Keratinocyte (primary cell): Measurements from ENCODE around the gene DPF3. TPM values are rescaled to one million over a fixed set of nuclear protein-coding genes. Genes with fewer than 3 reads are reported as not detected.

Experiments
- DNase-seq: peaks from one replicate; pipeline ENCODE4 v3.0.0-alpha.2; 2011; ENCODE audit warnings: low read depth, missing footprints, low spot score
- FAIRE-seq: peaks from 2 replicates; lab custom pipeline; 2011; peaks lifted over from hg19 to GRCh38; lab: Jason Lieb, UNC
- H2AFZ ChIP-seq: 2 replicates; pipeline ENCODE4 v1.6.0; 2012; ENCODE audit warnings: low read length, control low read depth, inconsistent platforms; ENCODE audit not compliant: control insufficient read depth
- H3K27ac ChIP-seq: 2 replicates; pipeline ENCODE4 v1.5.1; 2011; ENCODE audit warnings: low read length; ENCODE audit not compliant: control insufficient read depth, insufficient read depth
- H3K27me3 ChIP-seq: 3 replicates; pipeline ENCODE4 v1.6.0; 2011; ENCODE audit warnings: low read length; ENCODE audit not compliant: control insufficient read depth, insufficient read depth; ENCODE audit errors: extremely low read depth
- H3K36me3 ChIP-seq, 2 experiments: 2 replicates in 1 of 2; 3 replicates in 1 of 2; pipeline ENCODE4 v1.5.1; 2011; ENCODE audit warnings: low read length in 2 of 2, mild to moderate bottlenecking in 1 of 2; ENCODE audit not compliant: control insufficient read depth in 2 of 2, insufficient read depth in 2 of 2; ENCODE audit errors: extremely low read depth in 1 of 2
- H3K4me1 ChIP-seq: 3 replicates; pipeline ENCODE4 v1.5.1; 2011; ENCODE audit warnings: low read length; ENCODE audit not compliant: control insufficient read depth, insufficient read depth; ENCODE audit errors: extremely low read depth
- H3K4me2 ChIP-seq: 3 replicates; pipeline ENCODE4 v1.6.0; 2011; ENCODE audit warnings: low read depth, low read length; ENCODE audit not compliant: control insufficient read depth, insufficient read depth; ENCODE audit errors: extremely low read depth
- H3K4me3 ChIP-seq, 3 experiments: fragments of 200-600 bp in 1 of 3; sonication (generic) in 1 of 3; 2 replicates in 2 of 3; 3 replicates in 1 of 3; pipeline ENCODE4 v1.5.1; 2011 to 2016; ENCODE audit warnings: low read length in 3 of 3, mild to moderate bottlenecking in 3 of 3, control low read depth in 2 of 3, inconsistent platforms in 1 of 3, low read depth in 1 of 3, mixed read lengths in 1 of 3, mixed run types in 1 of 3, moderate library complexity in 1 of 3; ENCODE audit not compliant: control insufficient read depth in 2 of 3, insufficient read depth in 2 of 3; ENCODE audit errors: extremely low read depth in 1 of 3
- H3K79me2 ChIP-seq: 2 replicates; pipeline ENCODE4 v1.6.0; 2012; ENCODE audit warnings: low read length; ENCODE audit not compliant: control insufficient read depth, insufficient read depth
- H3K9ac ChIP-seq: 3 replicates; pipeline ENCODE4 v1.6.0; 2011; ENCODE audit warnings: low read length; ENCODE audit not compliant: control insufficient read depth, insufficient read depth; ENCODE audit errors: extremely low read depth
- H3K9me1 ChIP-seq: 3 replicates; pipeline ENCODE4 v1.6.0; 2011; ENCODE audit warnings: low read length; ENCODE audit not compliant: control insufficient read depth, insufficient read depth; ENCODE audit errors: extremely low read depth
- H3K9me3 ChIP-seq: 2 replicates; pipeline ENCODE4 v1.5.1; 2012; ENCODE audit warnings: low read depth, low read length; ENCODE audit not compliant: control insufficient read depth
- H4K20me1 ChIP-seq: 3 replicates; pipeline ENCODE4 v1.6.0; 2011; ENCODE audit warnings: low read length; ENCODE audit not compliant: control insufficient read depth, insufficient read depth; ENCODE audit errors: extremely low read depth
- CTCF ChIP-seq, 3 experiments: IDR thresholded peaks in 1 of 3; conservative IDR thresholded peaks in 1 of 3; optimal IDR thresholded peaks in 1 of 3; 2 replicates in 2 of 3; 3 replicates in 1 of 3; pipeline versions ENCODE3 to v1.5.1; 2011; ENCODE audit warnings: low read length in 3 of 3, mild to moderate bottlenecking in 3 of 3, moderate library complexity in 2 of 3, control low read depth in 1 of 3, inconsistent platforms in 1 of 3; ENCODE audit not compliant: insufficient read depth in 2 of 3; ENCODE audit errors: extremely low read depth in 1 of 3
- EZH2 ChIP-seq: IDR thresholded peaks from one replicate; pipeline ENCODE4 v1.6.1; 2012; ENCODE audit warnings: inconsistent platforms, mild to moderate bottlenecking, low read length, moderate library complexity
- dilution Hi-C: fragments of 300-500 bp; cut with MboI; formaldehyde crosslinking; loops from one replicate; pipeline ENCODE4 v1.7.0; 2020; ENCODE audit warnings: low sequenced_read_pairs; ENCODE audit not compliant: extremely low pct_ligation_motif_present
- polyA plus RNA-seq, 5 experiments: library from polyadenylated mRNA; depleted of rRNA in 3 of 5; stranded (reverse) in 3 of 5; stranded (forward) in 1 of 5; unstranded in 1 of 5; fragments of >200 nt; gene quantifications; 1 replicate in 1 of 5; 2 replicates in 3 of 5; 3 replicates in 1 of 5; pipeline versions ENCODE4 v1.2.1 to v1.2.3, GENCODE V29; 2011 to 2012; ENCODE audit warnings: missing spikeins in 2 of 5, low read depth in 1 of 5, low replicate concordance in 1 of 5

The DPF3 gene
- polyA plus RNA-seq, 1 donor (not counting 4 experiments of a cell fraction or from before 2014, with no cell fraction given): 1.1 TPM

GRCh38 chr14:72706485-72706884 is 187.4 kb downstream of the DPF3 start:
- TF ChIP-seq EZH2: no peak
- Histone ChIP-seq H3K9me3 (no peaks in the 10 kb centered on the region), H3K9me1 (no peaks in the 10 kb centered on the region), H3K4me3 (no peak overlapping the region), H3K4me1 (no peaks in the 10 kb centered on the region), H3K4me2 (no peak overlapping the region), H4K20me1 (no peaks in the 10 kb centered on the region), H2AFZ (no peak overlapping the region), H3K27me3 (no peaks in the 10 kb centered on the region), H3K36me3 (no peaks in the 10 kb centered on the region), H3K27ac (no peak overlapping the region), H3K9ac (no peak overlapping the region), H3K79me2 (no peaks in the 10 kb centered on the region)
- FAIRE-seq (no peak), DNase-seq (no peak)
- dilution Hi-C loops: no loop called here

- Histone ChIP-seq H3K4me2 (no peak overlapping the region), H4K20me1 (no peaks in the 10 kb centered on the region), H3K27ac (no peak overlapping the region), H2AFZ (no peak overlapping the region), H3K36me3 (no peaks in the 10 kb centered on the region), H3K4me3 (no peak overlapping the region), H3K4me1 (peaks cover 5% of the 10 kb centered on the region), H3K9me3 (no peaks in the 10 kb centered on the region), H3K79me2 (no peaks in the 10 kb centered on the region), H3K9ac (no peak overlapping the region), H3K9me1 (no peaks in the 10 kb centered on the region), H3K27me3 (peaks cover 5% of the 10 kb centered on the region)
- FAIRE-seq (no peak), DNase-seq (no peak)
- TF ChIP-seq EZH2 (no peak), CTCF (optimal IDR thresholded peaks at IDR 0.05 in 1 of 3, IDR thresholded peaks at IDR 0.05 in 1 of 3, conservative IDR thresholded peaks at IDR 0.05 in 1 of 3; ENCODE audit: extremely low read depth in 1 of 3, insufficient read depth in 2 of 3, low read length in 3 of 3) (no peak)
- dilution Hi-C loops: no loop called here
Measured at GRCh38 chr14:72704502-72704901, 189.4 kb downstream of the DPF3 start.

GRCh38 chr14:72701605-72702004 is 192.3 kb downstream of the DPF3 start:
- Histone ChIP-seq H3K27ac (no peak overlapping the region), H3K4me1 (peaks cover 5% of the 10 kb centered on the region), H3K9ac (no peak overlapping the region), H3K9me1 (no peaks in the 10 kb centered on the region), H2AFZ (no peak overlapping the region), H3K9me3 (no peaks in the 10 kb centered on the region), H3K4me3 (no peak overlapping the region), H3K27me3 (peaks cover 5% of the 10 kb centered on the region), H3K4me2 (no peak overlapping the region), H3K36me3 (no peaks in the 10 kb centered on the region), H4K20me1 (no peaks in the 10 kb centered on the region), H3K79me2 (no peaks in the 10 kb centered on the region)
- no peak for TF ChIP-seq EZH2
- TF ChIP-seq CTCF (optimal IDR thresholded peaks at IDR 0.05 in 1 of 3, IDR thresholded peaks at IDR 0.05 in 1 of 3, conservative IDR thresholded peaks at IDR 0.05 in 1 of 3; ENCODE audit: extremely low read depth in 1 of 3, insufficient read depth in 2 of 3, low read length in 3 of 3): no peak
- no peak for DNase-seq
- FAIRE-seq: no peak
- dilution Hi-C loops: no loop called here
